Body of pancreas (tissue), 4 donors: ENCODE measurements around the gene CCDC112.

Experiments
- POLR2A ChIP-seq, 3 donors: fragments of 450-650 bp; IDR thresholded peaks; one replicate each; pipeline ENCODE4 v1.6.1; 2016; ENCODE audit warnings: antibody characterized with exemption in 3 of 3, mild to moderate bottlenecking in 2 of 3
- TF ChIP-seq, protein P1 (sequence below), 7 experiments: fragments of 450-650 bp in 4 of 7; fragments of 200-600 bp in 3 of 7; sonication (generic) in 3 of 7; IDR thresholded peaks; one replicate each; pipeline ENCODE4 v1.5.1; 2016 to 2019; ENCODE audit warnings: antibody characterized with exemption in 7 of 7

DNA sequence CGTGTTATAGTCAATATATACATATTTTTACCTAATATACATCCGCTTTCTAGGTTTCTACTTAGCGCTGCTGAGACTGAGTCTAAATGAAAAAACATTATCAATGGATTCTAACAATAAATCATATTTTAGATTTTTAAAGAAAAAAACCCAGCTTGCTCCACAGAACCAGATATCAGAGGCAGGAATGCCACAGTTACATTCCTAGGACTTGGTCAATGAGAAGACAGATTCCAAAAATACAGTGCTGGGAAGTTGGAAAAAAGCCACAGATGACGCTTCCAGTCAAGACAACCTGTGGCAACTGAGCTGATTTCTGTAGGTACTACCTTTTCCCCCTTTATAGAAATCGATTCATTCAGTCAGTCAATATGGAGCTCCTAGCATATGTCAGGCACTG is 577 bp upstream of the CCDC112 start:
- no peak for TF ChIP-seq POLR2A (IDR thresholded peaks at IDR 0.05)
- TF ChIP-seq, protein P1, sequence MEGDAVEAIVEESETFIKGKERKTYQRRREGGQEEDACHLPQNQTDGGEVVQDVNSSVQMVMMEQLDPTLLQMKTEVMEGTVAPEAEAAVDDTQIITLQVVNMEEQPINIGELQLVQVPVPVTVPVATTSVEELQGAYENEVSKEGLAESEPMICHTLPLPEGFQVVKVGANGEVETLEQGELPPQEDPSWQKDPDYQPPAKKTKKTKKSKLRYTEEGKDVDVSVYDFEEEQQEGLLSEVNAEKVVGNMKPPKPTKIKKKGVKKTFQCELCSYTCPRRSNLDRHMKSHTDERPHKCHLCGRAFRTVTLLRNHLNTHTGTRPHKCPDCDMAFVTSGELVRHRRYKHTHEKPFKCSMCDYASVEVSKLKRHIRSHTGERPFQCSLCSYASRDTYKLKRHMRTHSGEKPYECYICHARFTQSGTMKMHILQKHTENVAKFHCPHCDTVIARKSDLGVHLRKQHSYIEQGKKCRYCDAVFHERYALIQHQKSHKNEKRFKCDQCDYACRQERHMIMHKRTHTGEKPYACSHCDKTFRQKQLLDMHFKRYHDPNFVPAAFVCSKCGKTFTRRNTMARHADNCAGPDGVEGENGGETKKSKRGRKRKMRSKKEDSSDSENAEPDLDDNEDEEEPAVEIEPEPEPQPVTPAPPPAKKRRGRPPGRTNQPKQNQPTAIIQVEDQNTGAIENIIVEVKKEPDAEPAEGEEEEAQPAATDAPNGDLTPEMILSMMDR (IDR thresholded peaks at IDR 0.05) = no peak
